Activated T-cell treated with anti-CD3 and anti-CD28 coated beads, Interleukin-2, amount 50 U/mL, for 4 hours (primary cell): ENCODE results near the gene DBI. TPM values are rescaled to one million over a fixed set of nuclear protein-coding genes. Genes with fewer than 3 reads are reported as not detected.
"Not testable (repeated sequence)": the region's sequence is repeated elsewhere in the genome, so short reads cannot be mapped to it uniquely, and the experiment has no call there.

Experiments used
- ATAC-seq, 2 donors: fragments of 200-7000 bp; cut with Tn5 transposase; one replicate each; pipeline ENCODE4 v1.10.0; 2021
- DNase-seq: peaks from one replicate; pipeline ENCODE4 v3.0.0-alpha.2; 2020
- H3K27me3 Mint-ChIP-seq: one replicate; pipeline ENCODE4 v1.8.0; 2021; ENCODE audit warnings: low read depth, mixed read lengths
- H3K36me3 Mint-ChIP-seq: one replicate; pipeline ENCODE4 v1.8.0; 2022; ENCODE audit warnings: mixed read lengths; ENCODE audit not compliant: insufficient read depth
- H3K4me1 Mint-ChIP-seq: one replicate; pipeline ENCODE4 v1.8.0; 2021; ENCODE audit warnings: low read depth, mixed read lengths
- H3K4me3 Mint-ChIP-seq: one replicate; pipeline ENCODE4 v1.8.0; 2021; ENCODE audit warnings: mild to moderate bottlenecking, moderate library complexity, mixed read lengths
- H3K9me3 Mint-ChIP-seq: one replicate; pipeline ENCODE4 v1.8.0; 2021; ENCODE audit warnings: mixed read lengths
- total RNA-seq, 3 donors: library from RNA; stranded (reverse); gene quantifications; one replicate each; pipeline ENCODE4 v1.2.1, GENCODE V29; 2021

The DBI gene
- total RNA-seq, 3 donors from 2014 or later = 89.7 to 99.8 (median 93.8) TPM

DNA sequence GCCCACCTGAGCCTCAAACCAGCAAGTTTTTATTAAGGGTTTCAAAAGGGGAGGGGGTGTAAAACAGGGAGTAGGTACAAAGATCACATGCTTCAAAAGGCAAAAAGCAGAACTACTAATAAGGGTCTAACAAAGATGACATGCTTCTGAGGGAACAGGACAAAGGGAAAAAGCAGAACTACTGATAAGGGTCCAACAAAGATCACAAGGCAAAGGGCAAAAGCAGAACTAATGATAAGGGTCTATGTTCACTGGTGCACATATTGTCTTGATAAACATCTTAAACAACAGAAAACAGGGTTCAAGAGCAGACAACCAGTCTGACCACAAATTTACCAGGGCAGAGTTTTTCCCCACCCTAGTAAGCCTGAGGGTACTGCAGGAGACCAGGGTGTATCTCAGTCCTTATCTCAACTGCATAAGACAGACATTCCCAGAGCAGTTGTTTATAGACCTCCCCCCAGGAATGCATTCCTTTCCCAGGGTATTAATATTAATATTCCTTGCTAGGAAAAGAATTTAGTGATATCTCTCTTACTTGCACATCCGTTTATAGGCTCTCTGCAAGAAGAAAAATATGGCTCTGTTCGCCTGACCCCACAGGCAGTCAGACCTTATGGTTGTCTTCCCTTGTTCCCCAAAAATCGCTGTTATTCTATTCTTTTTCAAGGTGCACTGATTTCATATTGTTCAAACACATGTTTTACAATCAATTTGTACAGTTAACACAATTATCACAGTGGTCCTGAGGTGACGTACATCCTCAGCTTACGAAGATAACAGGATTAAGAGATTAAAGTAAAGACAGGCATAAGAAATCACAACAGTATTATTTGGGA lies 7.3 kb downstream of the DBI start:
- peaks cover 49% of the 10 kb centered on the region for H3K36me3 Mint-ChIP-seq
- not testable (repeated sequence) for DNase-seq, H3K4me1 Mint-ChIP-seq, H3K27me3 Mint-ChIP-seq, ATAC-seq, H3K4me3 Mint-ChIP-seq, H3K9me3 Mint-ChIP-seq

DNA sequence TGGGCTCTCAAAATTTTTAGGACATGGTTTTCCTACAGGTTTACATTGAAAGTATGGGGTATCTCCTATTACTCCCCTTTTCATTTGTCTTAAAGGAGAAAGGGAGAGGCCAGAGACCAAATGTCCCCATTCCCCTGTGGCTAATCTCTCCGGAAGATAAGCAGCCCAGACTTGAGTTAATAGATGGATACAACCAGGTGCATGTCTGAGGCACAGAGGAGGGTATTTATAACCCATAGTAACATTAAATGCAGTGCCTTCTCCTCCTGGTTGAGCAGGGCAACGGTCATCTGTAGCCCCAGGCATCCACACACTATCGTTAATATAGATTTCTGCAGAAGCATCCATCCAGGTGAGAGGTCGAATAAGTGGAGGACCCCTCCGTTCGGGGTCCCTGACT lies 9.6 kb downstream of the DBI start:
- not testable (repeated sequence) for DNase-seq, H3K4me3 Mint-ChIP-seq, ATAC-seq, H3K4me1 Mint-ChIP-seq, H3K27me3 Mint-ChIP-seq, H3K9me3 Mint-ChIP-seq
- peaks cover 37% of the 10 kb centered on the region for H3K36me3 Mint-ChIP-seq

DNA sequence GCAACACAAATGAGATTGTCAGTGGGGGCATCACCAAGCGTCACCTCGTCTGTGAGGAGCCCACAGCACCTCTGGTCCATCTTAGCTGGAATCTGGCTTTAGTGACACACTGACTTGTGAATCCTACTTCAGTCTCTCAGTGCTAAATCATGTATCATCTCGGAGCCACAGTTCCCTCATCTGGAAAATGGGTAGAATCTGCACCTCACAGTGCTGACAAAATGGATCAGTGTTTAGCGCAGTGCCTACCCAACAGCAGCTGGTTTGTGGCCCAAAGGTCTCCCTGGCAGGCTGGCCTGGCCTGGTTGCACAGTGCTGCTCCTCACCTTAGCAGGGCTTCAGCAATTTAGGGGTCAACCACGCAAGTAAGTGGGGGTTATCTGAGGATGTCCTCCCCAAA lies 10.0 kb downstream of the DBI start:
- Mint-ChIP-seq H3K4me3 (no peak overlapping the region), H3K9me3 (peaks cover 5% of the 10 kb centered on the region), H3K27me3 (no peaks in the 10 kb centered on the region), H3K4me1 (no peaks in the 10 kb centered on the region), H3K36me3 (peaks cover 37% of the 10 kb centered on the region)
- ATAC-seq (no peak), DNase-seq (no peak)

DNA sequence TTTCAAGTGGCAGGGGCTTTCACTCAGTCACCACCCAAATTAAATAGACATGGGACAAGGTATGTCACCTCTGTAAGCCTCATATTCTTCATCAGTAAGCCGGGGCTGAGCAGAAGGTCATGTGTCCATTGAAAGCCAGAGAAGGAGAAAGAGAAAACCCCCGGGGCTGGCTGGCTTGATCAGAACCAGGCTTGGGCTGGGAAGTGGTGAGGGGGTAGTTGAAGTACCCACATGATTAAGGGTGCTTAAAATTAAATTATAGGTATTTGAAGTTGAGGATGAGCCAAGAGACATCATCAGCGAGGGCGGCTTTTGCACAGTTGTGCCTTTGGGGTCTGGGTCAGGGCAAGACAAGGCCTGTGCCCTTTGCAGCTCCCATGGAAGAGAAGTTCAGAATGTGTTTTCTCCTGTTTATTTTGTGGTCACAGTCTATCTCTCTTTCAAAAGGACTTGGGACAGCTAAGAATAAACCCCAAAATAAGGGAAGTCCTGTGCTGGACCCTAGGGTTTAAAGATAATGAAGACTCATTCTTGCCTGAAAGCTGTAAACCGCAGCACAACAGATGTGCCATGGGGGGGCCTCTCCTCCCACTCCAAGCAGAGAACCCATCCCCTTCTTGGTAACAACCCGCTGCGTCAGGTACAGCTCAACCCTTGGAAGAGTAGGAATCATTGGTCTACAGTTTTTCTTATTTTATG lies 10.7 kb downstream of the DBI start:
- no peaks in the 10 kb centered on the region for H3K4me1 Mint-ChIP-seq
- no peak for DNase-seq

DNA sequence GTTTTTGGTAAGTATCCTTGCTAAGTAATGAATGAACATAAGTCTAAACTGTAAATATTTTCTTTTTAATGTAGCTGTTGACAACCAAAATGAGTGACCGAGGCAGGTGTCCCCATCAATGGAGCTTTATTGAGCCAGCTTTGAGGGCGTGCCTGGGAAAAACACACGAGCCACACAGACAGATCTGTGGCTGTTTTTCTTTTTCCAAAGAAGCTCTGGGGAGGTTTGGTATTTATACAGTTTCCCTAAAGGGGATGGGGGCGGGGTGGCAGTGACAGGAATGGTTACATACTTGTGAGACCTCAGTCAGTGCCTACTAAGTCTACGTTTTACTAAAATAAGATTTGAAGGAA lies 11.2 kb downstream of the DBI start:
- Mint-ChIP-seq H3K9me3 (peaks cover 5% of the 10 kb centered on the region), H3K27me3 (peaks cover 1% of the 10 kb centered on the region)

More for the DNA sequence above, 10.7 kb downstream of the DBI start:
- Mint-ChIP-seq H3K4me3 (no peak overlapping the region), H3K27me3 (peaks cover 1% of the 10 kb centered on the region), H3K9me3 (peaks cover 5% of the 10 kb centered on the region), H3K36me3 (peaks cover 32% of the 10 kb centered on the region)
- no peak for ATAC-seq

DNA sequence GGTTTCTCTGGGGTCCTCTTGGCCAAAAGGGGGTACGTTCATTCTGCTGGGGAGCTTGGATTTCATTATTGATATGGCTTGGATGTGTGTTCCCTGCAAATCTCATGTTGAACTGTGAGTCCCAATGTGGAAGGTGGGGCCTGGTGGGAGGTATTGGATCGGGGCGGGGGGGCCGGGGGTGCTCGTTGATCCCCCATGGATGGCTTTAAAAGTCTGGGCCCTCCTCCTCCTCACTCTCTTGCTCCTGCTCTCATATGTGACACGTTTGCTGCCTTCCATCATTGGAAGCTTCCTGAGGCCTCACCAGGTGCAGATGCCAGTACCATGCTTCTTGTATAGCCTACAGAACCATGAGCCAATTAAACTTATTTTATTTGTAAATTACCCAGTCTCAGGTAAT lies 11.8 kb downstream of the DBI start:
- no peaks in the 10 kb centered on the region for H3K4me1 Mint-ChIP-seq
- H3K36me3 Mint-ChIP-seq = peaks cover 21% of the 10 kb centered on the region

More for the DNA sequence above, 11.2 kb downstream of the DBI start:
- DNase-seq (no peak), ATAC-seq (no peak)
- H3K36me3 Mint-ChIP-seq = peaks cover 27% of the 10 kb centered on the region
- H3K4me3 Mint-ChIP-seq = no peak overlapping the region
- H3K4me1 Mint-ChIP-seq = no peaks in the 10 kb centered on the region

DNA sequence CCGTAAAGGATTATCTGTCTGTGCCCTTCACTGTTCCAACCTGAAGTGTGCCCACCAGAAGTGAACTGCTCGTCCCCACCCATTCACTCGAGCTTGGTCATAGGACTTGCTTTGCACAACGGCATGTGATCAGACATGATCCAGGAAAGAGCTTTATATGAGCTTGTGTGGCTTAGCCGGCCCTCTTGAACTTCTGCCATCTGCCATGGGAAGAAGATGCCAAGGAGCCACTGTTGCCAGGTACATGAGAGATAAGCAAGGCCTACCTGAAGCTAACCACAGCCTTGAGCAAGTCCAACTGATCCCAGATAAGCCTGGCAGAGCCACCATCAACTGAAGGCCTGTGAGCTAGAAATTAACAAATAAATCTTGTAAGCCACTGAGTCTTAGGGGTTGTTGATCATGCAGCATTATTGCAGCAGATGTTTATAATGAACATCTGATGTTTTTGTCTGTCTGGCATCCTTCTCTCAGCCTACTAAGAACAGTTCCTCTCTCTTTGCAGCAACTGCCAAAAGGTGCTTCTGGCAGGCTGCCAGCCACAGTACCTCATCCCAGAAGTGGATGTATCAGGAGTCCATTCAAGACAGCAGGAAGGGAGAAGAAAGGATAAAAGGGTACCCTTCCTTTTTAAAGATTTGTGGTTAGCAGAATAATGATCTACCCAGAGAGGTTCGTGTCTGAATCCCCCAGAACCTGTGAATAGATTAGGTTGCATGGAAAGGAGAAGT lies 16.8 kb downstream of the DBI start:
- ATAC-seq (no peak), DNase-seq (no peak)
- H3K27me3 Mint-ChIP-seq = peaks cover 1% of the 10 kb centered on the region
- H3K9me3 Mint-ChIP-seq = no peaks in the 10 kb centered on the region
- no peak overlapping the region for H3K4me3 Mint-ChIP-seq
- peaks cover 5% of the 10 kb centered on the region for H3K4me1 Mint-ChIP-seq
- H3K36me3 Mint-ChIP-seq = no peaks in the 10 kb centered on the region

More for the DNA sequence above, 11.8 kb downstream of the DBI start:
- Mint-ChIP-seq H3K9me3 (peaks cover 5% of the 10 kb centered on the region), H3K4me3 (no peak overlapping the region), H3K27me3 (peaks cover 1% of the 10 kb centered on the region)
- ATAC-seq = no peak
- DNase-seq = no peak

DNA sequence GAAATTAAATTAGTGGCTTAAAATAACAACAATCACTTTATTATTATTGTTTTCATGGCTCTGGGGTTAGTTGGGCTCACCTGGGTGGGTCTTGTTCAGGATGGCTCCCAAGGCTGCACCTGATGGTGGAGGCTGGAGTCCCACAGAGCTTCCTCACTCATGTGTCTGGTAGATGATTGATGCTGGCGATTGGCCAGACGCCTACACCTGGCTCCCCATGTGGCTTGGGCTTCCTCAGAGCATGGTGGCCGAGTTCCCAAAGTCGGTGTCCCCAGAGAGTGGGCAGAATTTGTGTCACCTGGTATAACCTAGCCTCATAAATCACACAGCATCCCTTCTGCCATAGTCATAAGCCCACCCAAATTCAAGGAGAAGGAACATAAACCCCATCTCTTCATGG lies 18.2 kb downstream of the DBI start:
- peaks cover 5% of the 10 kb centered on the region for H3K4me1 Mint-ChIP-seq
- ATAC-seq (no peak), DNase-seq (no peak)
- no peak overlapping the region for H3K4me3 Mint-ChIP-seq
- H3K27me3 Mint-ChIP-seq = peaks cover 1% of the 10 kb centered on the region
- no peaks in the 10 kb centered on the region for H3K9me3 Mint-ChIP-seq
- H3K36me3 Mint-ChIP-seq = no peaks in the 10 kb centered on the region

DNA sequence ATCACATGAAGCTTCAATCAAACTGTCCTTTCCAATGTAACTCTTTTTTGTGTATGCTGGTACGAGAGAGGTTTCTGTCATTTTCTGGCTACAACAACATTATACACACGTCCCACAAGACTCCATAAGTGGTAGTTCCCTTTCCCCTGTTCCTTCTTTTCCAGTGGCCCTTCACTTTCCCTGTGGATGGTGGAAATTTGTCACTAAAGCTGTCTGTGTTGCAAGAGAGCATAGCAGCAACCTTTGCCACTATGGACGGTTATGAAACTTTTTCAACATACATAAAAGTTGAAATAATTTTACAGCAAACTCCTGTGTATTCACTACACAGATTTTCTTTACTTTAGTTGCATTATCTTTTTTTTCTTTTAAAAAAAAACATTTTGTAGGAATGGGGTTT lies 18.7 kb downstream of the DBI start:
- DNase-seq (no peak), ATAC-seq (no peak)
- Mint-ChIP-seq H3K9me3 (no peaks in the 10 kb centered on the region), H3K36me3 (no peaks in the 10 kb centered on the region), H3K4me3 (no peak overlapping the region), H3K4me1 (peaks cover 5% of the 10 kb centered on the region), H3K27me3 (peaks cover 1% of the 10 kb centered on the region)

DNA sequence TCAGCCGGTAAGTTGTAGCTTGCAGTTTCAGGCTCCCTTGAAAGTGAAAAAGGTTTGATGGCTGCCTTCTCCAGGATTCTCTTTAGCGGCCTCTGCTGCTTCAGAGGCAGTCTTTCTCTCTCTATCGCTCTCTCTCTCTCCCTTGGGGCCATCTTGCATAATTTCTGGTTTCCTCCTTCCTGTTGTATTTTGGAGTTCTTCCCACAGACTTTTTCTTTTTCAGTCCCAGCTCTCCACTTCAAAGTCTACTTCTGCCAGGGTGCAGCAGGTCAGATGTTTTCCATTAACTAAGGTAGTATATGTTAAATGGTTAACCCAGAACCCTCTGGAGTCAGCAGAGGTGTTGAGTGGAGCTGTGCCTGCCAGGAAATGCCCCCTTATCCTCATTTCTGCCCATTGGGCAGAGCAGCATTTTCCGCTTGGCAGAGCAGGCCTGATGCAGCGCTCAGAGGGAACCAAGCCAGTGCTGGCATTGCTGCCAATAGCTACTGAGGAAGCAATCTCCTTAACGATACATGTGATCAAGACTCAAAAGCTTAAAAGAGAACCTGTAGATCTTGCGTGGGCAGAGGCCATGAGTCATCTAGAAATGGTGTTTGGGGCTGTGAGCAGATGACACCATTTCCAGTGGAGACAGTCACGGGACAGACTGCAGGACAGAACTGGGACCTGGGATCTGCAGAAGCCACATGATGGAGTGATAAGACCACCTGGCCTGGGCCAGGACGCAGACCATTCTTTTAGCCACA lies 20.8 kb downstream of the DBI start:
- Mint-ChIP-seq H3K4me3 (no peak overlapping the region), H3K27me3 (no peaks in the 10 kb centered on the region), H3K36me3 (no peaks in the 10 kb centered on the region), H3K4me1 (peaks cover 5% of the 10 kb centered on the region), H3K9me3 (no peaks in the 10 kb centered on the region)
- ATAC-seq (peak; percentile 34 to 48), DNase-seq (peak; percentile 10)

DNA sequence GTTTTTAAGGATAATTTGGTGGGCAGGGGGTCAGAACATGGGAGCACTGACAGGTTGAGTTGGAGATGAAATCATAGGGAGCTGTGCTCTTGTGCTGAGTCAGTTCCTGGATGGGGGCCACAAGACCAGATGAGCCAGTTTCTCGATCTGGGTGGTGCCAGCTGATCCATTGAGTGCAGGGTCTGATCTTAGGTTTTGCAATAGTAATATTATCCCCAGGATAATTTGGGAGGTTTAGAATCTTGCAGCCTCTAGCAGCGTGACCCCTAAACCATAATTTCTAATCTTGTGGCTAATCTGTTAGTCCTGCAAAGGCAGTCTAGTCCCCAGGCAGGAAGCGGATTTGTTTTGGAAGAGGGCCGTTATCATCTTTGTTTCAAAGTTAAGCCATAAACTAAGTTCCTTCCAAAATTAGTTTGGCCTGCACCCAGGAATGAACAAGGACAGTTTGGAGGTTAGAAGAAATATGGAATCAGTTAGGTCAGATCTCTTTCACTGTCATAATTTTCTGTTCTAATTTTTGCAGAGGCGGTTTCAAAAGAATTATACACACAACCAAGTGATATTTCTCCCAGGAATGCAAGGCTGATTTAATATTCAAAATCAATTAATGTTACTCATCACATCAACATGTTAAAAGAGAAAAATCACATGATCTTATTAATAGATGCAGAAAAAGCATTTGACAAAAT lies 23.0 kb downstream of the DBI start:
- Mint-ChIP-seq H3K9me3 (no peaks in the 10 kb centered on the region), H3K27me3 (peaks cover 3% of the 10 kb centered on the region), H3K4me3 (no peak overlapping the region), H3K4me1 (peaks cover 5% of the 10 kb centered on the region), H3K36me3 (no peaks in the 10 kb centered on the region)
- ATAC-seq = no peak
- no peak for DNase-seq

DNA sequence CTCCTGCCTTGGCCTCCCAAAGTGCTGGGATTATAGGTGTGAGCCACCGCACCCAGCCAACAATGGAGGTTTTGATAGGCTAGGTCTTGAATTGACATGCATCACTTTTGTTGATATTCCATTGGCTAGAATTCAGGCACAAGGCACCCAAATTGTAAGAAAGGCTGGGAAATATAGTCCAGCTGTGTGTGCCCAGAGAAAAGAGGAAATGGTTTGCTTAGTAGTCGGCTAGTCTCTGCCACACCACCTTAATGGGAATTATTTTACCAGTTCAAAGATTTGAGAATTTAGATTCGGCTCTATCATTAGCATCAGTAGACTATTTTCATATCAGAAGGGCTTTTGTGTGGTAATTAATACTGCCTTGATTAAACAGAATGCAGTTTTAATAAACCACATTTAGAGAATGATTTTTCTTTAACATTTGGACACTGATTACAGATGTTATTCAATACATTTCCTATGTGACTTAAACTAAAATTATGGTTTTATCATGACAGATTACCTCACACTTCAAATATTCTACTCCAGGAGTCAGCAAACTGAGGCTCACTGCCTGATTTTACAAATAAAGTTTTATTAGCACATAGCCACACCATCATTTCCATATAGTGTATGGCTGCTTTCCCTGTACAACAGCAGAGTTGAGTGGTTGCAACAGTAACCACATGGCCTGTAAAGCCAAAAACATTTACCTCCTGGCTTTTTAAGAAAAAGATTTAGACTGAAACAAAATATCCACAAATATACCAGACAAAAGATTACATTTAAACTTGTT lies 27.4 kb downstream of the DBI start:
- no peak for DNase-seq
- no peak overlapping the region for H3K4me3 Mint-ChIP-seq
- no peaks in the 10 kb centered on the region for H3K36me3 Mint-ChIP-seq
- H3K27me3 Mint-ChIP-seq = peaks cover 3% of the 10 kb centered on the region
- no peaks in the 10 kb centered on the region for H3K9me3 Mint-ChIP-seq
- ATAC-seq = no peak
- no peaks in the 10 kb centered on the region for H3K4me1 Mint-ChIP-seq

DNA sequence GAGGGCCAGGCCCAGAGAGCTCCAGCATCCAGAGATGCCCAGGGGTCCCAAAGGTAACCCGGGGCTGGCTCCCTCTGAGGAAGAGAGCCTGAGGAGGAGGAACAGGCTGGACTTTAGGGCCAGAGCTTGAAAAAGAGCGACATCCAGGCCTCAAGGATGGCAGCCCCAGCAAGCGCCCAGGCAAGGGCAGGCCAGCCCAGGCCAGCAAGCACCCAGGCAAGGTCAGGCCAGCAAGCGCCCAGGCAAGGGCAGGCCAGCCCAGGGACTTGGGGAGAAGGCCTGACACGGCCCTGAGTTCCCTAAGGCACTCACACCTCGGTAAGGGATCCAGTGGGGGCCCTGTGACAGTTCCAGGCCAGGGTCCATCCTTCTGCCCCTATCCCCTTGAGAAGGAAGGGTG lies 30.4 kb downstream of the DBI start:
- no peak for DNase-seq
- ATAC-seq = no peak
- no peaks in the 10 kb centered on the region for H3K4me1 Mint-ChIP-seq
- peaks cover 3% of the 10 kb centered on the region for H3K27me3 Mint-ChIP-seq
- H3K4me3 Mint-ChIP-seq = no peak overlapping the region
- no peaks in the 10 kb centered on the region for H3K36me3 Mint-ChIP-seq
- no peaks in the 10 kb centered on the region for H3K9me3 Mint-ChIP-seq
